Activated CD4-positive, alpha-beta T cell treated with anti-CD3 and anti-CD28 coated beads, Interleukin-2, amount 50 U/mL, for 48 hours (primary cell): Measurements from ENCODE around the gene MLX.
A peak's percentile ranks its signal among the peaks of the same experiment; 100 is the strongest.

Source experiments
- DNase-seq, 2 experiments: peaks; one replicate each; pipeline ENCODE4 v3.0.0-alpha.2; 2020

MLX gene

GRCh38 chr17:42566883-42567573 lies at the start of gene MLX:
Gene MLX (plus strand): TSS chr17:42567100. CDS start chr17:42567125, 25 bp downstream.
- DNase-seq = peak; percentile 91 to 92

DNA sequence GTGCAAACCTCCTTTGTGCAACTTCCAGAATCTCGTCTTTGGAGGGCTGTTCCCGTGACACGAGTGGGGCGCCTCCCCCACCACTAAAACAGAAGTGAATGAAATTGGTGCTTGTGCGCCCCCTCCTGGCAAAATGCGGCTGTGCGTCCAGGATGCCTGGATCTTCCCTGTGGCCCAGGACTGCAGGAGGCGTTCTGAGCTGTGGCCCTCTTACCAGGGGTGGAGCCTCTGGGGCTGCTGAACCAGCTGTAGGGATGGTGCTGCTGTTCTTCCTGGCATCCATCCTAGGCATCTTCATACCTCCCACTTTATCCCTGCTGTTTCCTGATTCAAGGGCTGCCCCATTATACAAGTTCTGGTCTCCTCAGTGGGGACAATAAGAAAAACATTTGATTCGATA lies 49.4 kb upstream of the MLX start:
- peak; percentile 88 to 91 for DNase-seq

GRCh38 chr17:42518046-42518754 lies 48.7 kb upstream of the MLX start:
- no peak for DNase-seq

DNA sequence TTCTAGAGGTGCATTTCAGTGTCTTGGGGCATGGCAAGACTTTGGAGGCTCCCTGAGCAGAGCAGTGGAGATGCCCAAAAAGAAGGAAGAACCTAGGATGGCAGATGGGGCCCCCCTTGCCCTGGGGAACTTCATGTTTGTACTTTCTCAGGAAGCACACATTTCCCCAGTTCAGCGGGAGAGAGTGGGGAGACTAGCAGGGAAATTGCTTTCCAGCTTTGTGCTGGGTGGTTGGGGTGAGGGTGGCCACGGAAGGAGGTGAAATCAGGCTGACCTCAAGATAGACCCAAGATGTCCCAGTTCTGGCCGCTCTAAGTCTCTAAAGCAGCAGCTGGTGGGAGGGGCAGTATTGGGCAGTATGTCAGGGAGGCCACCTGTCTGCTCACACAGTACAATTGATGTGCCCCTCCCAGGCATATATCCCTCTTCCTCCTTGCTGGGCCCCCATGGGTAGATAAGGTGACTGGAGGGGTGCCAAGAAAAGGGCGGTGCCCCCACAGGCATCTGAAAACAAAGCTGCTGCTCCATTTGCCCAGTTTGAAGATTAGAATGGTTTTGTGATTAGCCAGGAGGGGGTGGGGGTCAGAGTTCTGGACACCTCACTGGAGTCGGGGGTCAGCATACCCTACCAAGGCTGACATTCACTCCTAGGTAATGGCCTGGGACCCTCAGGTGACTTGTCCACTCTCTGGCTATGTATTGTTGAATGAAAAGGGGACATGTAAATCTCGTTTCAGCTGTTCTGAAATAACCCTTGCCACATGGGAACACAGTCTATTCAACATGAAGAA lies 48.0 kb upstream of the MLX start:
- no peak for DNase-seq

GRCh38 chr17:42519546-42520491 lies 47.1 kb upstream of the MLX start:
- DNase-seq = no peak

GRCh38 chr17:42520540-42520951 lies 46.4 kb upstream of the MLX start:
- no peak for DNase-seq

DNA sequence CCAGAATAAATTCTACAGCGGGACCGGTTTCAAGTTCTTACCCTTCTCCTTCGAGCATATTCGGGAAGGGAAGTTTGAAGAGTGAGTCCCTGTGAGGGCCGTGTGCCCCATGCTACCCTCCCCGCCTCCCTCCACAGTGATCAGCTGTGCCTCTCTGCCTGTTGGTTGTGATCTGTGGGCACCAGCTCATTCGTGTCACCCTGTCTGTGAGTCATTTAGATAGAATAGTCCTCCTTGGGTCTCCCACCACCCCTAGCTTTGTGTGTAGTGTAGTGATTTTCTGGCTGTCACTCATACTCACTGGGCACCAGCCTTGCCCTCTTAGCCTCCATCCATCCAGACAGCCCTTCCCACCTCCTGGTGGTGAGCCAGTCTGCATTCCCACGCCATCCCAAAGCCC lies 45.9 kb upstream of the MLX start:
- DNase-seq = no peak

DNA sequence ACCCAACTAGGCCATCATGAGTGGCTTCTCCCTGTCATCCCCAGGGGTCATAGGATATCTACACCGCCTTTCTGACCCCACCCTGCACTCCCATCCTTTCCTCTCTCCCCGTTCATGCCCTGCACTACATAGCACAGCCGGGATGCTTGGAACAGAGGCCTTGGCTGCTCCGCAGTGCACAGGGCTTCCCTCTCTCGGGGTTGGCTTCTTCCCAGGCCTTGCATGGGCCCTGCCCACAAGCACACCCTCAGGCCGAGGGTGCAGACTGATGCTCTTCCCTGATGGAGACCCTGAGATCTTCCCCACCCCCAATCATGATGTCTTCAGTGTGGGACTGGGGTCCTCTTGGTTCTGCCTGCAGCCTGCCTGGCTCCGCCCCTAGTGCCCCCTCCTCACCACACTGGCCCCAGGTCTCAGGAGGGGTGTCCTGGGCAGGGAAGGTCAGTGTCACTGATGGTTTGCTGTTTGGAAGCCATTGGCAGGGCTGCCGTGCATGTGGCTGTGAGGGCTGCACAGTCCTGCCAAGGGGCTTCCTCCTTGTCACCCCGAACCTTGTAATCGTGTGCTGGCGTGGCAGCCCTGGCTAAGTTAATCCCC lies 45.1 kb upstream of the MLX start:
- no peak for DNase-seq

- DNase-seq = no peak
Observed at GRCh38 chr17:42522263-42522790, 44.6 kb upstream of the MLX start.

DNA sequence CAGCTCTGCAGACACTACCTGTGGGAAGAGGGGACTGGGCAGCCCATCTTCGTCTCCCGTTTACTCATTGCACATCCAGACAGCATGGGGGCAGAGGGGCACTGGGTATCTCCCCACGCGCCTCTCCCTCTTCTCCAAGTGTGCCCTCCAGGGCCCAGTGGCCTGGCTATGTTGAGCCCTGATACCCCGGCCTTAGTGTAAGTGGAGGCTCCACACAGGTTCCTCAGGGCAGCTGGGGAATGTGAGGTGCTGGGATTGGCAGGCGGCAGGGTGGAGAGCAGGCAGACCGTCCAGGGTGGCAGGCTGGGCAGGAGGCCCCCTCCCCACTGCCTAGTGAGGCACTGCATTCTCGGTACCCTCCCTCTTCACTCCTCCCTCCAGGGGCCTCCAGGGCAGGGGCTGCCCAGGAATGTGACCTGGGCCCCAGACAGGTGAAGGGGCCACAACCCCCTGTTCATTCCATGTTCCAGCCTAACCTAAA lies 44.1 kb upstream of the MLX start:
- DNase-seq = no peak

GRCh38 chr17:42525221-42525620 lies 41.7 kb upstream of the MLX start:
- DNase-seq = no peak

- no peak for DNase-seq
Observed at GRCh38 chr17:42526031-42526444, 40.9 kb upstream of the MLX start.

- no peak for DNase-seq
Observed at GRCh38 chr17:42527932-42528331, 39.0 kb upstream of the MLX start.

- no peak for DNase-seq
Observed at GRCh38 chr17:42529061-42529460, 37.8 kb upstream of the MLX start.

DNA sequence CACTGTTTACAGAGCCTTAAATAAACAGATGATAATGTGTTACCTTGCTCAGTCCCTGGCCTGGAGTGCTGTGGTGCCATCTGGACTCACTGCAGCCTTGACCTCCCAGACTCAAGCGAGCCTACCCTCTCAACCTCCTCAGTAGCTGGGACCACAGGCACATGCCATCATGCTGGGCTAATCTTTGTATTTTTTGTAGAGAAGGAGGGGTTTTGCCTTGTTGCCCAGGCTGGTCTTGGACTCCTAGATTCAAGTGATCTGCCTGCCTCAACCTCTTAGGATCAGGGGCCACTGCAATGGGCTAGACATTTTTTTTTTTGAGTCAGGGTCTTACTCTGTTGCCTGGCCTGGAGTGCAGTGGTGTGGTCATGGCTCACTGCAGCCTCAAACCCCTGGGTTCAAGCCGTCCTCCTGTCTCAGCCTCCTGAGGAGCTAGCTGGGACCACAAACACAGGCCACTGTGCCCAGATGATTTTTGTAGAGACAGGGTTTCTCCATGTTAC lies 35.9 kb upstream of the MLX start:
- no peak for DNase-seq

- DNase-seq = peak; percentile 51 to 58
Observed at GRCh38 chr17:42531455-42532354, 35.2 kb upstream of the MLX start.

GRCh38 chr17:42535155-42536047 lies 31.5 kb upstream of the MLX start:
- no peak for DNase-seq

- peak; percentile 87 to 91 for DNase-seq
Observed at GRCh38 chr17:42536048-42536371, 30.9 kb upstream of the MLX start, which contains the start of gene NAGLU. Gene NAGLU (plus strand): TSS chr17:42536241. CDS start chr17:42536273, 32 bp downstream.
